ENCODE results near the gene ANO10. TPM values are rescaled to one million over a fixed set of nuclear protein-coding genes. Genes with fewer than 3 reads are reported as not detected.

ANO10 gene
- total and polyA plus RNA-seq, 2 donors (not counting 3 experiments of a cell fraction or from before 2014, with no cell fraction given) = 28.4 to 45.8 TPM

GRCh38 chr3:43316783-43317460 lies 304.9 kb downstream of the ANO10 start:
- dilution Hi-C loops (cut with MboI; ENCODE audit: extremely low pct_ligation_motif_present, low sequenced_read_pairs) (no loop called here), intact Hi-C loops (cut with micrococcal nuclease) (no loop called here)
- H3K9ac ChIP-seq (replicated peaks; ENCODE audit: extremely low read depth, insufficient read depth, low read length) = no peak overlapping the region
- no peaks in the 10 kb centered on the region for H3K27me3 ChIP-seq (ENCODE audit: control insufficient read depth in 2 of 2, insufficient read depth in 2 of 2, low read length in 2 of 2)
- H3K9me1 ChIP-seq (replicated peaks; ENCODE audit: control insufficient read depth, extremely low read depth, insufficient read depth, low read length) = no peaks in the 10 kb centered on the region
- H4K20me1 ChIP-seq (replicated peaks; ENCODE audit: control insufficient read depth, extremely low read depth, insufficient read depth, low read length) = peaks cover 34% of the 10 kb centered on the region
- peaks cover 8 to 23% of the 10 kb centered on the region in 2 experiments for H3K36me3 ChIP-seq (ENCODE audit: control insufficient read depth in 2 of 2, extremely low read depth in 1 of 2, insufficient read depth in 2 of 2, low read length in 2 of 2)
- DNase-seq (ENCODE audit: low read depth, low spot score) = peak; percentile 30
- POLR2A ChIA-PET = no interaction called here
- H3K79me2 ChIP-seq (ENCODE audit: control insufficient read depth, insufficient read depth, low read length) = peaks cover 100% of the 10 kb centered on the region
- TF ChIP-seq CTCF (IDR thresholded peaks at IDR 0.05; ENCODE audit: extremely low read depth in 1 of 2, insufficient read depth in 1 of 2, low read depth in 1 of 2, low read length in 2 of 2) (no peak), FOS (IDR thresholded peaks at IDR 0.05; ENCODE audit: borderline replicate concordance, insufficient read depth, low read length) (no peak), POLR2AphosphoS5 (IDR thresholded peaks at IDR 0.05; ENCODE audit: insufficient read depth, low read depth, low read length) (no peak)
- peaks cover 30% of the 10 kb centered on the region for H3K4me1 ChIP-seq (ENCODE audit: control insufficient read depth, extremely low read depth, insufficient read depth, low read length)
- no peak overlapping the region for H3K4me2 ChIP-seq (ENCODE audit: insufficient read depth, low read length)
- no peak overlapping the region for H3K4me3 ChIP-seq (replicated peaks in 1 of 3; ENCODE audit: insufficient read depth in 1 of 3, low read depth in 1 of 3, low read length in 3 of 3)
- CTCF ChIA-PET = interaction anchor here (0.9 to 2.6 kb wide), 6 partner anchors 9 to 186 kb away, joined by 4 to 11 read pairs (median 4); no protein-coding TSS in a partner anchor
- H2AFZ ChIP-seq (ENCODE audit: low read depth, low read length) = no peak overlapping the region
- H3K27ac ChIP-seq (ENCODE audit: insufficient read depth, low read depth, low read length) = peak overlapping the region; percentile 36
- no TSS peak for BruUV-seq (replicated peaks)
- FAIRE-seq = no peak
- H3K9me3 ChIP-seq (replicated peaks; ENCODE audit: control insufficient read depth, insufficient read depth, low read length) = no peaks in the 10 kb centered on the region

Small RNAs within 50 kb of the gene (small RNA-seq; reads per million reads assigned to genes)
- not detected for gene RF00019 (ENCODE audit: insufficient read depth, insufficient read length, low read depth, low replicate concordance)

Other genes starting within 250 kb of the ANO10 start
- gene ABHD5, start 68.9 kb upstream of the ANO10 start, total RNA-seq = 17.1 and 21.2 TPM in 2 replicates
- gene ABHD5, start 68.9 kb upstream of the ANO10 start, polyA plus RNA-seq = 9.0 and 10.0 TPM in 2 replicates